ENCODE data around the gene TMCC1.
A peak's percentile ranks its signal among the peaks of the same experiment; 100 is the strongest.
"Not testable (repeated sequence)": the region's sequence is repeated elsewhere in the genome, so short reads cannot be mapped to it uniquely, and the experiment has no call there.

The TMCC1 gene

GRCh38 chr3:129831942-129832341 lies 61.6 kb downstream of the TMCC1 start:
- H3K36me3 Mint-ChIP-seq; H3K27ac Mint-ChIP-seq; H3K4me3 Mint-ChIP-seq; ATAC-seq; DNase-seq (ENCODE audit: low spot score in 2 of 2); H3K9me3 Mint-ChIP-seq: not testable (repeated sequence)
- H3K4me1 Mint-ChIP-seq = peaks cover 18% of the 10 kb centered on the region

GRCh38 chr3:129831503-129831902 lies 62.0 kb downstream of the TMCC1 start:
- Mint-ChIP-seq H3K9me3 (no peaks in the 10 kb centered on the region), H3K4me1 (peaks cover 18% of the 10 kb centered on the region), H3K27ac (no peak overlapping the region), H3K36me3 (no peaks in the 10 kb centered on the region), H3K4me3 (no peak overlapping the region)
- ATAC-seq (no peak), DNase-seq (ENCODE audit: low spot score in 2 of 2) (no peak)

GRCh38 chr3:129829640-129830039 lies 63.9 kb downstream of the TMCC1 start:
- H3K4me1 Mint-ChIP-seq = peaks cover 23% of the 10 kb centered on the region
- no peak overlapping the region for H3K4me3 Mint-ChIP-seq
- no peaks in the 10 kb centered on the region for H3K9me3 Mint-ChIP-seq
- H3K27ac Mint-ChIP-seq = no peak overlapping the region
- H3K36me3 Mint-ChIP-seq = no peaks in the 10 kb centered on the region
- ATAC-seq = peak; percentile 51
- DNase-seq (ENCODE audit: low spot score in 2 of 2) = no peak

GRCh38 chr3:129827765-129828164 lies 65.7 kb downstream of the TMCC1 start:
- H3K4me1 Mint-ChIP-seq = peaks cover 24% of the 10 kb centered on the region
- peak overlapping the region; percentile 20 for H3K4me3 Mint-ChIP-seq
- DNase-seq (ENCODE audit: low spot score in 2 of 2) = peak; percentile 4 to 58
- no peaks in the 10 kb centered on the region for H3K36me3 Mint-ChIP-seq
- ATAC-seq = peak; percentile 95
- H3K27ac Mint-ChIP-seq = peak overlapping the region; percentile 77
- no peaks in the 10 kb centered on the region for H3K9me3 Mint-ChIP-seq

- no peak overlapping the region for H3K27ac Mint-ChIP-seq
- DNase-seq (ENCODE audit: low spot score in 2 of 2) (peak; percentile 22 to 59), ATAC-seq (peak; percentile 55)
- no peak overlapping the region for H3K4me3 Mint-ChIP-seq
- H3K4me1 Mint-ChIP-seq = peaks cover 24% of the 10 kb centered on the region
- H3K9me3 Mint-ChIP-seq = no peaks in the 10 kb centered on the region
- H3K36me3 Mint-ChIP-seq = no peaks in the 10 kb centered on the region
Observed at GRCh38 chr3:129824926-129825541, 68.5 kb downstream of the TMCC1 start.

GRCh38 chr3:129822679-129823078 lies 70.8 kb downstream of the TMCC1 start:
- H3K4me3 Mint-ChIP-seq = no peak overlapping the region
- DNase-seq (ENCODE audit: low spot score in 2 of 2) (no peak), ATAC-seq (peak; percentile 52)
- no peak overlapping the region for H3K27ac Mint-ChIP-seq
- no peaks in the 10 kb centered on the region for H3K36me3 Mint-ChIP-seq
- H3K4me1 Mint-ChIP-seq = peaks cover 13% of the 10 kb centered on the region
- H3K9me3 Mint-ChIP-seq = no peaks in the 10 kb centered on the region

- Mint-ChIP-seq H3K9me3 (no peaks in the 10 kb centered on the region), H3K4me1 (peaks cover 9% of the 10 kb centered on the region), H3K4me3 (no peak overlapping the region), H3K27ac (no peak overlapping the region), H3K36me3 (no peaks in the 10 kb centered on the region)
- DNase-seq (ENCODE audit: low spot score in 2 of 2) = no peak
- ATAC-seq = no peak
Observed at GRCh38 chr3:129822241-129822640, 71.3 kb downstream of the TMCC1 start.

- DNase-seq (ENCODE audit: low spot score in 2 of 2) = no peak
- peaks cover 9% of the 10 kb centered on the region for H3K4me1 Mint-ChIP-seq
- no peak overlapping the region for H3K27ac Mint-ChIP-seq
- no peaks in the 10 kb centered on the region for H3K9me3 Mint-ChIP-seq
- H3K4me3 Mint-ChIP-seq = no peak overlapping the region
- ATAC-seq = no peak
- H3K36me3 Mint-ChIP-seq = no peaks in the 10 kb centered on the region
Observed at GRCh38 chr3:129820587-129820986, 72.9 kb downstream of the TMCC1 start.

GRCh38 chr3:129812589-129812988 lies 80.9 kb downstream of the TMCC1 start:
- H3K27ac Mint-ChIP-seq = no peak overlapping the region
- DNase-seq (ENCODE audit: low spot score in 2 of 2) (no peak), ATAC-seq (no peak)
- H3K4me3 Mint-ChIP-seq = no peak overlapping the region
- H3K9me3 Mint-ChIP-seq = no peaks in the 10 kb centered on the region
- H3K36me3 Mint-ChIP-seq = no peaks in the 10 kb centered on the region
- H3K4me1 Mint-ChIP-seq = peaks cover 15% of the 10 kb centered on the region

GRCh38 chr3:129809297-129809696 lies 84.2 kb downstream of the TMCC1 start:
- no peak for DNase-seq (ENCODE audit: low spot score in 2 of 2)
- Mint-ChIP-seq H3K4me1 (no peaks in the 10 kb centered on the region), H3K27ac (no peak overlapping the region), H3K4me3 (no peak overlapping the region), H3K36me3 (no peaks in the 10 kb centered on the region), H3K9me3 (no peaks in the 10 kb centered on the region)
- ATAC-seq = no peak

GRCh38 chr3:129796146-129796545 lies 97.4 kb downstream of the TMCC1 start:
- H3K4me3 Mint-ChIP-seq = no peak overlapping the region
- H3K27ac Mint-ChIP-seq = no peak overlapping the region
- DNase-seq (ENCODE audit: low spot score in 2 of 2) (no peak), ATAC-seq (no peak)
- no peaks in the 10 kb centered on the region for H3K9me3 Mint-ChIP-seq
- no peaks in the 10 kb centered on the region for H3K4me1 Mint-ChIP-seq
- no peaks in the 10 kb centered on the region for H3K36me3 Mint-ChIP-seq

- no peak overlapping the region for H3K27ac Mint-ChIP-seq
- no peak overlapping the region for H3K4me3 Mint-ChIP-seq
- H3K36me3 Mint-ChIP-seq = no peaks in the 10 kb centered on the region
- no peaks in the 10 kb centered on the region for H3K4me1 Mint-ChIP-seq
- no peaks in the 10 kb centered on the region for H3K9me3 Mint-ChIP-seq
- no peak for ATAC-seq
- DNase-seq (ENCODE audit: low spot score in 2 of 2) = no peak
Observed at GRCh38 chr3:129795186-129796010, 98.1 kb downstream of the TMCC1 start.

- Mint-ChIP-seq H3K36me3 (no peaks in the 10 kb centered on the region), H3K27ac (no peak overlapping the region), H3K9me3 (no peaks in the 10 kb centered on the region), H3K4me3 (no peak overlapping the region), H3K4me1 (no peaks in the 10 kb centered on the region)
- DNase-seq (ENCODE audit: low spot score in 2 of 2) (no peak), ATAC-seq (no peak)
Observed at GRCh38 chr3:129794311-129795185, 99.0 kb downstream of the TMCC1 start.

- DNase-seq (ENCODE audit: low spot score in 2 of 2) (no peak), ATAC-seq (no peak)
- no peak overlapping the region for H3K4me3 Mint-ChIP-seq
- no peaks in the 10 kb centered on the region for H3K9me3 Mint-ChIP-seq
- no peak overlapping the region for H3K27ac Mint-ChIP-seq
- no peaks in the 10 kb centered on the region for H3K36me3 Mint-ChIP-seq
- H3K4me1 Mint-ChIP-seq = no peaks in the 10 kb centered on the region
Observed at GRCh38 chr3:129793942-129794310, 99.6 kb downstream of the TMCC1 start.

- DNase-seq (ENCODE audit: low spot score in 2 of 2) = no peak
- H3K27ac Mint-ChIP-seq = no peak overlapping the region
Observed at GRCh38 chr3:129793319-129793718, 100.2 kb downstream of the TMCC1 start.

More at GRCh38 chr3:129793319-129793718, 100.2 kb downstream of the TMCC1 start:
- H3K36me3 Mint-ChIP-seq = no peaks in the 10 kb centered on the region
- no peaks in the 10 kb centered on the region for H3K4me1 Mint-ChIP-seq
- H3K4me3 Mint-ChIP-seq = no peak overlapping the region
- H3K9me3 Mint-ChIP-seq = no peaks in the 10 kb centered on the region
- peak; percentile 57 for ATAC-seq

Data from stimulated activated effector memory CD8-positive, alpha-beta T cell treated with anti-CD3 and anti-CD28 coated beads, Interleukin-12 subunit alpha, Interleukin-12 subunit beta, amount 100 ng/mL, for 72 hours (primary cell).